Vagina (tissue), 2 donors: ENCODE measurements around the gene C1QTNF6. TPM values are rescaled to one million over a fixed set of nuclear protein-coding genes. Genes with fewer than 3 reads are reported as not detected.

ENCODE experiments used
- DNase-seq, 2 donors: peaks; one replicate each; pipeline ENCODE4 v3.0.0-alpha.2; 2017; ENCODE audit errors: extremely low spot score in 2 of 2
- H3K27ac ChIP-seq: fragments of 200-600 bp; sonication (generic); one replicate; pipeline ENCODE4 v1.5.1; 2019
- H3K27me3 ChIP-seq: fragments of 200-600 bp; sonication (generic); one replicate; pipeline ENCODE4 v1.5.1; 2019
- H3K36me3 ChIP-seq, 2 donors: fragments of 200-600 bp; sonication (generic); one replicate each; pipeline ENCODE4 v1.5.1; 2017 to 2019
- H3K4me1 ChIP-seq: fragments of 200-600 bp; sonication (generic); one replicate; pipeline ENCODE4 v1.5.1; 2019
- H3K4me3 ChIP-seq, 2 donors: fragments of 200-600 bp; sonication (generic); 1 replicate in 1 of 2; 2 replicates in 1 of 2; pipeline ENCODE4 v1.5.1; 2016 to 2019
- H3K9me3 ChIP-seq: fragments of 200-600 bp; sonication (generic); one replicate; pipeline ENCODE4 v1.5.1; 2019
- CTCF ChIP-seq, 3 experiments: fragments of 450-650 bp in 2 of 3; fragments of 200-600 bp in 1 of 3; sonication (generic) in 1 of 3; IDR thresholded peaks; one replicate each; pipeline ENCODE4 v1.5.1; 2017 to 2019; ENCODE audit warnings: antibody characterized with exemption in 3 of 3, mild to moderate bottlenecking in 2 of 3, moderate library complexity in 2 of 3
- POLR2A ChIP-seq, 2 donors: fragments of 450-650 bp; IDR thresholded peaks; one replicate each; pipeline ENCODE4 v1.6.1; 2017; ENCODE audit warnings: antibody characterized with exemption in 2 of 2, mild to moderate bottlenecking in 2 of 2, moderate library complexity in 2 of 2
- POLR2AphosphoS5 ChIP-seq, 2 donors: sonication (generic); formaldehyde crosslinking; IDR thresholded peaks; one replicate each; pipeline ENCODE4 v1.9.0; 2017; ENCODE audit warnings: antibody characterized with exemption in 2 of 2, mild to moderate bottlenecking in 2 of 2, low read depth in 1 of 2; ENCODE audit not compliant: insufficient read depth in 1 of 2
- intact Hi-C: fragments of 100-400 bp; cut with DNase I; formaldehyde crosslinking; loops from one replicate; pipeline ENCODE4 v1.15.1; 2023
- total RNA-seq: library from RNA; depleted of rRNA; stranded (reverse); fragments of >200 nt; gene quantifications from one replicate; pipeline ENCODE4 v1.2.3, GENCODE V29; 2016

Gene C1QTNF6
- total RNA-seq, 1 donor from 2014 or later, result 4.9 TPM

DNA sequence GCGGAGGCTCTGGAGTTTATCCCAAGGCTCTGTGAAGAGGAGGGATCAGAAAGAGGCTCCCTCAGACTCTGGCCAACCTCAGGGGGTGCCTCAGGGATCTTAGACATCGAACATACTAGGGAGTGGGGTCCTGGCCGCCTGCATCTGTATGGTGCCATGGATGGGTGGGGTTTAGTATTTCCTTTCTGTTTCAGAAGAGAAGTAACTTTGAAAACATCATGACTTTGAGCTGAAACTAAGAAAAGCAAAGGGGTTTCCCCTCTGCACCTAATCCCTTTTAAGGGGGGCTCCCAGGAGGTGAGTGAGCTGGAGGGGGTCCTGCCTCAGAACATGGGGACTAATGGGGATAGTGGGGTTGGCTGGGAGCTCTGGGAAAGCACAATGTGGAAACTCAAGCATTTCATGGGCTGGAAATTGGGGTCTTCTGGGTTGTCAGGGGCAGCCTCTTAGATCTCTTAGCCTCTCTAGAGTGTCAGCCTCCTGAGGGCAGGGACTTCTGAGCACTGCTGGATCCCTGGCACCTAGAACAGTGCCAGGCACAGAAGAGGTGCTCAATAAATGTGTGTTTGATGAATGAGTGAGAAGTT, 36.0 kb upstream of the C1QTNF6 start:
- Histone ChIP-seq H3K36me3 (no peaks in the 10 kb centered on the region), H3K9me3 (no peaks in the 10 kb centered on the region), H3K27me3 (no peaks in the 10 kb centered on the region), H3K27ac (no peak overlapping the region), H3K4me1 (peaks cover 12% of the 10 kb centered on the region), H3K4me3 (no peak overlapping the region)
- no peak for DNase-seq
- no peak for TF ChIP-seq CTCF (IDR thresholded peaks at IDR 0.05)
- TF ChIP-seq POLR2AphosphoS5 (IDR thresholded peaks at IDR 0.05; ENCODE audit: insufficient read depth in 1 of 2, low read depth in 1 of 2), result no peak
- no peak for TF ChIP-seq POLR2A (IDR thresholded peaks at IDR 0.05)
- intact Hi-C loops, result no loop called here

DNA sequence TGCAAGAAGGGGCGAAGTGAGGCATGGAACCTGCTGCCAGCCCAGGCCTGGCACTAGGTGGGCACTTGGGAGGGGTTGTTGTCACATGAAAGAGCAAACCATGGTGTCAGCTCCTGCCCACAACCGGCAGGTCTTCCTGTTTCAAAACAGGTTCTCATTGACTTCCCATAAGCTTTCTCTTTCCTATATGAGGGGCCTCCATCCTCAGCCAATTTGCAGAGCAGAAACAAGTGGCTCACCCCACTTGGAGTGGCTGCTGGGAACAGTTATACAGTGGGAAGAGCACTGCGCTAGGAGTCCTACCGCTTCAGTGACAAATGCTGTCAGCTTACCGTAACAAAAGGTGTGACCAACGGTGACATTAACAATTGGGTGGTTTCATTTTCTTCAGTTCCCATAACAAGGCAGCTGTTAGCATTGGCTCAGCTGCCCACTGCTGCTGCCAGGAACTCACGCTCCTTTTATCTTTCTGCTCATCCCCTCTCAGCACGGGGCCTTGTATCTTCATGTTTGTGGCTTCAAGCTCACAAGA, 34.5 kb upstream of the C1QTNF6 start:
- H3K9me3 ChIP-seq, result no peaks in the 10 kb centered on the region
- no peak overlapping the region for H3K4me3 ChIP-seq
- DNase-seq, result no peak
- no peaks in the 10 kb centered on the region for H3K36me3 ChIP-seq
- TF ChIP-seq POLR2AphosphoS5 (IDR thresholded peaks at IDR 0.05; ENCODE audit: insufficient read depth in 1 of 2, low read depth in 1 of 2) (no peak), CTCF (IDR thresholded peaks at IDR 0.05) (no peak), POLR2A (IDR thresholded peaks at IDR 0.05) (no peak)
- H3K27ac ChIP-seq, result no peak overlapping the region
- no peaks in the 10 kb centered on the region for H3K27me3 ChIP-seq
- intact Hi-C loops, result no loop called here
- no peaks in the 10 kb centered on the region for H3K4me1 ChIP-seq

DNA sequence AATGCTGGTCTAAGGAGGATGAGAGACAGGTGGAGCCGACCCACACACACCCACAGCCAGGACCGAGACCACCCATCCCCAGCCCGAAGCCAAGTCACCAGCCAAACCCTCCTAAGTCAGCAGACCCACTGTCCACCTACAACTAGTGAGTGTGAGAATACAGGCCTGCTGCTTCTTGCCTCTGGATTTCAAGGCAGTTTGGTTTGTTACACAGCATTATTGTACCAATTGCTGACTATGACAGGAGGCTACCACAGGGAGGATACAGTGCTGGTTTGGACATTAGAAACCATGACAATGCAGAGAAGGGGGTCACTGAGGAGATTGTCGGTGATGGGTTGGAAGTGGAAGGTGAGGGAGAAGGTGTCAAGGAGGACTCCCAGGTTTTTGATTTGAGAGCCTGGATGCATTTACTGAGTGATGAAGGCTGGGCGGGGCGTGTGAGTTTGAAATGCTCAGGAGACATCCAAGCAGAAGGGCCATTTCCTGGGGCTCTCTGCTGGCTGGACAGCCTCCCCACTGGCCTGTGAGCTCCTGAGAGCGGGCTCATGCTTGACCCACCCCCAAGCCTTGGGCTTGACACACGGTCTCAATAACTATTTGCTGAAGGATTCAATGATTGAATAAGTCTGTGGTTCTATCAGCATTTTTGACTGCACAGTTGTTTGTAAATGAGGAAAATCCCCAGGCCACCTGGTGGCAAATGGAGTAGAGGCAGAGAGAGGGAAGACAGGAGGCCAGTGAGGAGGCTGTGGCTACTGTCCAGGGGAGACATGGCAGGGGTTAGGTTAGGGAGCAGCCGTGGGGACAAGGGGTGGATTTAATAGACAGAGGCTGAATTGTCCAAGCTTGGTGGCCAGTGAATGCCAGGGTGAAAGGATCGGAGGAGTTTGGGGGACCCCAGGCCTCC, 33.6 kb upstream of the C1QTNF6 start:
- no peak for DNase-seq
- TF ChIP-seq POLR2AphosphoS5 (IDR thresholded peaks at IDR 0.05; ENCODE audit: insufficient read depth in 1 of 2, low read depth in 1 of 2), result no peak
- H3K27ac ChIP-seq, result no peak overlapping the region
- H3K4me3 ChIP-seq, result no peak overlapping the region
- no peaks in the 10 kb centered on the region for H3K36me3 ChIP-seq
- H3K9me3 ChIP-seq, result no peaks in the 10 kb centered on the region
- H3K27me3 ChIP-seq, result no peaks in the 10 kb centered on the region
- H3K4me1 ChIP-seq, result no peaks in the 10 kb centered on the region
- intact Hi-C loops, result no loop called here

- Histone ChIP-seq H3K4me1 (no peaks in the 10 kb centered on the region), H3K9me3 (no peaks in the 10 kb centered on the region), H3K27me3 (no peaks in the 10 kb centered on the region), H3K36me3 (no peaks in the 10 kb centered on the region), H3K27ac (no peak overlapping the region), H3K4me3 (no peak overlapping the region)
- TF ChIP-seq CTCF (IDR thresholded peaks at IDR 0.05) (no peak), POLR2AphosphoS5 (IDR thresholded peaks at IDR 0.05; ENCODE audit: insufficient read depth in 1 of 2, low read depth in 1 of 2) (no peak), POLR2A (IDR thresholded peaks at IDR 0.05) (no peak)
- no peak for DNase-seq
- intact Hi-C loops, result no loop called here
Measured at GRCh38 chr22:37220543-37220981, 32.5 kb upstream of the C1QTNF6 start.

DNA sequence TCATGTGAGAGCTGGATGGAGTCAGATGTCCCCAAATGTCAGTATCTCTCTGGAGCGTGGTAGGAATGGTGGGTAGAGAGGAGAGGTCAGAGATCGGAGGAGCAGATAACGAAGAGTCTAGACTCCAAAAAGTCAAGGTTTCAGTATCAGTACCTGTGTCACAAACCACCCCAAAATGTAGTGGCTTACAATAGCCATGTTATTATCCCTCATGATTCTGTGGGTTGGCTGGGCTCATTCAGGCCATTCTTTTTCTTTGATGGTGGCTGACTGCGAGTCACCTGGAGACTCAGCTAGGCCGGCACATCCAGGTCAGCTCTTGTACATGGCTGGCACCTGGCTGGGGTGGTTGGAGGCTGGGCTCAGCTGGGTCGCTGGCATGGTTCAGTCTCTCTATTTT, 31.5 kb upstream of the C1QTNF6 start:
- no peaks in the 10 kb centered on the region for H3K36me3 ChIP-seq
- H3K27ac ChIP-seq, result no peak overlapping the region
- no peak for DNase-seq
- H3K27me3 ChIP-seq, result no peaks in the 10 kb centered on the region
- TF ChIP-seq POLR2A (IDR thresholded peaks at IDR 0.05) (no peak), CTCF (IDR thresholded peaks at IDR 0.05) (no peak), POLR2AphosphoS5 (IDR thresholded peaks at IDR 0.05; ENCODE audit: insufficient read depth in 1 of 2, low read depth in 1 of 2) (no peak)
- intact Hi-C loops, result no loop called here
- no peaks in the 10 kb centered on the region for H3K4me1 ChIP-seq
- H3K4me3 ChIP-seq, result no peak overlapping the region
- H3K9me3 ChIP-seq, result no peaks in the 10 kb centered on the region
